ENCODE results near the gene RASEF.
"Not testable (repeated sequence)": the region's sequence is repeated elsewhere in the genome, so short reads cannot be mapped to it uniquely, and the experiment has no call there.

RASEF gene

DNA sequence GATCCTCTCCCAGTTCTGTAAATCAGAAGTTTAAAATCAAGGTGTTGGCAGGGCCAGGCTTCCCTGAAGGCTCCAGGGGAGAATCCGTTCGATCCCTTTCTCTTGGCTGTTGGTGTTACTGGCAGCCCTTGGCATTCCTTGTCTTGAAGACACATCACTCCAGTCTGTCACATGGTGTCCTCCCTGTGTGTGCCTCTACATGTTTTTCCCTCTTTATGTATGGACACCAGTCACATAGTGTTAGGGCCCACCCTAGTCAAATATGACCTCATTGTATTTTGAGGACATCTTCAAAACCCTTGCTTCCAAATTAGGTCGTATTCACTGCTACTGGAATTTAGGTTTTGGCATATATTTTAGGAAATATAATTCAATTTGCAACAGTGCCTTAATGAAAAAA is 94.6 kb downstream of the RASEF start:
- no peak for DNase-seq

DNA sequence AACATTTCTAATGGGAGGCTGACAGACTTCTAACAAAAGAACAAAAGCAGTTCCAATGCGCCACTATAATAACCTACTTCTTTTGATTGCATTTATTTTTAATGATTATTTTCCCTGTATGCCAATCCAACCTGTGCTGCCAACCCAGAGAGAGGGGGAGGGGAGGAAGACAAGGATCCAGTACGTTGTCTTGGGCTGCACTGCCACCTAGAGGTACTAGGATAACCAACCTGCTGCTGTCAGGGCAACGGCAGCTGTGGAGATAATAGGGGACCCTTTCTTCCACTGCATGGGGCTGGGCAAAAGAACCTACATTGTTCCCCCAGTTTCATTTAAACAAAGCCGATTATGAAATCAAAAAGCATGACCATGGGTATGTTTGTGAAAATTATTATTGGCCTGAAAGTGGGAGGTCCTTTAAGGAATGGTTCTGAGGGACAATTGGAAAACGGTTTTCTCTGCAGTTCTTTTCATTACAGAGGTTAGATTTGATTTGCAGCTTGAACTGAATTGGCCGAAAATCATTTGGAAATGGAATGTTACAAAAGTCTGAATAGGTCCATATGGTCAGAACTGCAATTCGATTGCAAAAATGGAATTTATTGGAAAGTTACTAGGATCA is 101.3 kb downstream of the RASEF start:
- DNase-seq = peak; percentile 90

DNA sequence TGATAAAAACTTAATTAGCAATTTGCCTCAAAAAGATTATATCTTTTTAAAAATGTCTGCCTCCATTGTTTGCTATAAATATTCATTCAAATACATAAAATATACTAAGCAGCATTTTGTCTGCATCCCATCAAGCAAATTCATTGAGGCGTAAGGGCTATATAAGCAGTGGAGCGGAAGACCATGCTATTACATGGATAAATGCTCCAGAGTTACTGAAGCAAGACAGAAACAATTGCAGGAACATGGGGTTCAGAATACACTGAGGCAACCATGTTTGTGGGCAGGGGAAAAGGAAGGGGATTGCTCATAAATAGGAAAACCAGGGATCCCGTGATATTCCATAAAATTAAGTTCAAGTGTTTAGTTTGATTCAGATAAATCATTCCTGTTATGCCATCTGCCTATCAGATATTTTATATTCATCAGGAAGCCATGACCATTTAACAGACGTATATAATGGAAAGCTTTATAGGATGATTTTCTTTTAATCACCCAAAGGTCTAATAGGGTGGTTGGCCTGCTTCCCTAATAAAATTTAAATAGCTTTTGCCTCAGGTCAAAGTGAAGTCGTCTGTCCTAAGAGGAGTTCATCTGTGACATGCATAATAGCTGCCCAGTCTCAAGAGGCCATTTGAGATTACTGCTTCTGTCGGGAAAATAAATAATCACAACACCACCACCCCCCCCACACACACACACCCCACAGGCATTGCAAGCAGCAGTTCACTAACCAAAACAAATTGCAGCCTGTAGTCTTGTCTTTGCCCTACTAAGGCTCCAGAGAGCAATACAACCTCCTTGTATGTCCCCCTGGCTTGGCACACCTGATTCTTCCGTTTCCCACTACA is 105.2 kb downstream of the RASEF start:
- DNase-seq = peak; percentile 35

DNA sequence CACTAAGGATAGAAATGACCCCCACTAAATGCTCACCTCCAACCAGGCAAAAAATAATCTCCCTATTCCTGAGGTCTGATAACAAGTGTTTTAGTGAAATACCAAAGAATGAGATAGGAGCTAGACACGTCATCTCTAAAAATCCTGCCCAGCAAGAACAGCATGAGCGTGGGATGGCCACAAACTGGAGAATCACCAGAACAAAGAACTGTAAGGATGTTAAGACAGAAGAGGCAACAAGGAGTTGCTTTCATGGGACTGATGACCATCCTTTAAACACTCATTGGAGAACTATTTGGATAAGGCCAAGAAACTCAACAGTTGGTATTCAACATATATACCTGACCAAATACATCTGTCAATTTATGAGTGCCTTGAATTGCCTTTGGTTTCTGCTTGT is 113.7 kb downstream of the RASEF start:
- no peak for DNase-seq

DNA sequence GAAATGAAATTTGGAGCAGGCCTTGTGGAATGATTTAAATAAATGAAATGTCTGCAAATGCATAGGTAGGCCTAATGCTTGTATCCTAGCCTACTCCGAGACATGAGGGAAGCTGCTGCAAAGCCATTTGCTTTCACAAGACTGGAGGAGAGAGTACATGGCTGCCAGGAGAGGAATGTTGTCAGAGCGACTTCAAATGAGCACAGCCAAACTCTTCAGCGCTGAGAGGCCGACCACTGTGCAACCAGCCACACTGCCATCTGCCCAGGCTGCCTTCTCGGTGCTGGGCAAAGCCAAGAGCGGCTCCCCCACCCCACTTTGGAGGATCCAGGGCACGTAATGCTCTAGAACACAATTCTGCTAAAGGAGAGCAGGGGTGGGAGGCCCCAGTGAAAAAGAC is 122.6 kb downstream of the RASEF start:
- DNase-seq = no peak

DNA sequence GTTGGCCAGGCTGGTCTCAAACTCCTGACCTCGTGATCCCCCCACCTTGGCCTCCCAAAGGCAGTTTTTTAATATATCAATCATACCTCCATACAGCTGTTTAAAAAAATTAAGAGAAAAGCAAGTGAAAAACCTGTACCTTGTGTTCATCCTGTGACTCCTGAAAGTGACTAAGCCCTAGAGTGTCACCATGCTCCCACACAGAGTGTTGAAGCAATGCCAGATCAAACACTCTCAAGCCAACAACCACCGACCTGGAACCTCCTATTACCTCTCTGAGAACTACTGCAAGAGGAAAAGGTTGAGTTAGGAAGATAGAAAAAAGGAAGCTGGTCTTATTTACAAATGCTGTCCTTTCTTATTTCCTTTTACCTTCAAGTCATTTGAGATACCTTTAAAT is 123.5 kb downstream of the RASEF start:
- peak; percentile 89 for DNase-seq

DNA sequence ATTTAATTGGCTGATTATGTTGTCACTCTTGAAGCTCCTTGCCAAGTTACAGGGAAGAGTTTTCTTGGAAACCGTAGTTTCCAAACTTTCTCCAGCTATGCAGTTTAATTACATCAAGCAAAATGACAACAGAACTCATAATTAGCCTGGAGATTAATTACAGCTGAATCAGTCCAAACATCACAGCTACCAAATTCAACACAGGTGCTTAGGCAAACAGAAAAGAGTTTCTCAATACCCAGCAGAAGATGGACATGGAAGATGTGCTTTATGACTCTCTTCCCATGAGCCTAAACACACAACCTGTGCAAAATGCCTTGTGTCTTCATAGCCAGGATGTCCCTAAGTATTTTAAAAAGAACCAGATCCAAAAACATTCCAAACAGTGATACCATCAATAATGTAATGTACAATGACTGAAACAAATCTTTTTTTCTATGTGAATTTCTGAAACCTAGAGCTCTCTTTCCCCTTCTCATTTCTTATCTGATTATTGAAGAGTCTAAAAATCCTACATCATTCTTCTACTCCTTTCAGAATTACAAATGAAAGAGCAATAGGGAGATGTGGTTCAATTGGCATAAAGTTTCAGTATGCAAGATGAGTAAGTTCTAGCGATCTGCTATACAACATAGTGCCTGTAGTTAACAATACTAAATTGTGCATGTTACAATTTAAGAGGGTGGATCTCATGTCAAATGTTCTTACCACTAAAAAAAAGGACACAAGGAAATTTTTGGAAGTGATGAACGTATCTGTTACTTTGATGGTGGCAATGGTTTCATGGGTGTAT is 124.3 kb downstream of the RASEF start:
- DNase-seq = no peak

DNA sequence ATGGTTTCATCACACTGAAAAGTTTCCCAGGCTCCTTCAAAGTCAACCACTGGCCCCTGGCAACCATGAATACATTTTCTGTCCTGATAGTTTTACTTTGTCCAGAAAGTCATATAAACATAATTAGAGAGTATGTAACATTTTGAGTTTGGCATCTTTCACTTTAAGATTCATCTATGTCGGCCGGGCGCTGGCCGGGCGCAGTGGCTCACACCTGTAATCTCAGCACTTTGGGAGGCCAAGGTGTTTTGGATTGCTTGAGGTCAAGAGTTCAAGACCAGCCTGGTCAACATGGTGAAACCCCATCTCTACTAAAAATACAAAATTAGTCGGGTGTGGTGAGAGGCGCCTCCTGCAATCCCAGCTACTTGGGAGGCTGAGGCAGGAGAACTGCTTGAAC is 126.4 kb downstream of the RASEF start:
- DNase-seq = not testable (repeated sequence)

DNA sequence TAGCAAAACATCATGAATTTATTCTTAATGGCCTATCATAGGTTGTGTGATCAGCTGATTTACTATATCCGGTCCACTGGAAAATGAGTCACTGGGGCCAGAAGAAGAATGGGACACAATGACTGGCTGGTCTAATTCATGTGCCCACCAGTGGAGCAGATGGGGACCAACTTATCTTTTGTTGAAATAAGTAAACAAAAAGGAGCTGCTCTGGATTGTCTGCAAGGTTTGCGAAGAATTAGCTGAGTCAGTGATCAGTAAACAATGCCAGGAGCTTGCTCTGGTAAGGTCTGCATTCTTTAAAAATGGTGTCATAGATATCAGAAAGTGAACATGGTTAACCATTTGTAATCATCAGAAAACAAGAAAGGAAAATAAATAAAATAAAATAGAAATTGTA is 128.0 kb downstream of the RASEF start:
- DNase-seq = peak; percentile 91

DNA sequence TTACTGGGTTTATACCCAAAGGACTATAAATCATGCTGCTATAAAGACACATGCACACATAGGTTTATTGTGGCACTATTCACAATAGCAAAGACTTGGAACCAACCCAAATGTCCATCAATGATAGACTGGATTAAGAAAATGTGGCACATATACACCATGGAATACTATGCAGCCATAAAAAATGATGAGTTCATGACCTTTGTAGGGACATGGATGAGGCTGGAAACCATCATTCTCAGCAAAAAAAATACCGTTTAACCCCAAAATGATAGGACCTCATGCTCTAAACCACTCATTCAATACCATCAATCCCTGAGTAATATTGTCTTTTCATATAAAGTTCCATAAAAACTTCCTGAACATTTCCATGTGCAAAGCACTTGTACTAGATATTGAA is 128.9 kb downstream of the RASEF start:
- not testable (repeated sequence) for DNase-seq

DNA sequence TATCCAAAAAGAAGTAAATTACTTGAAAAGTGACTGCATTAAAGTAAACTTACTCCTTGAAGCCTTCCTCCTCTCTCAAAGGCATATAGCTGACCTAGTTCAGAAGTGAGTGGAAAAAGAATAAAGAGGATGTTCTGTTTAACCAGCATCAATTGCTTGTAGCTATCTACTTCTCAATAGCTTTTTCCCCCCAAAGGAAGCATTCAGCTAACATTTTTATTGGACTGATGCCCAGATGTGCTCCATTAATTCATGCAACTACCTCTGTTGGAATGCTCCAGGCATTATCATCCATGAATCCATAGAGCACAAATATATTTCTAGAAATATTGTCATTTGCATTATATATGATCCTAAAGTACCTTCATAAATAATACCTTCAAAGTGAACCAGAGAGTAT is 132.8 kb downstream of the RASEF start:
- peak; percentile 2 for DNase-seq
